Measurements from ENCODE around the gene PTPN11.

GRCh38 chr12:112408621-112409020 is 10.1 kb upstream of the PTPN11 start:
- no peak for TF ChIP-seq CTCF (optimal IDR thresholded peaks at IDR 0.05 in 1 of 3, IDR thresholded peaks at IDR 0.05 in 1 of 3, conservative IDR thresholded peaks at IDR 0.05 in 1 of 3; ENCODE audit: extremely low read depth in 1 of 3, insufficient read depth in 2 of 3, low read length in 3 of 3)
- no peak for TF ChIP-seq EZH2 (IDR thresholded peaks at IDR 0.05; ENCODE audit: low read length)
